22Rv1 (cell line): ENCODE results near the gene RCSD1.

Experiments
- H3K27ac ChIP-seq: fragments of 450-650 bp; 2 replicates; pipeline ENCODE4 v1.5.1; 2017
- ZFX ChIP-seq: fragments of 450-650 bp; IDR thresholded peaks from 2 replicates; pipeline ENCODE4 v1.6.1; 2017; ENCODE audit warnings: antibody characterized with exemption, borderline replicate concordance
- TF ChIP-seq, protein P1 (sequence below): fragments of 450-650 bp; IDR thresholded peaks from 2 replicates; pipeline ENCODE4 v1.5.1; 2017; ENCODE audit warnings: mild to moderate bottlenecking

RCSD1 gene

DNA sequence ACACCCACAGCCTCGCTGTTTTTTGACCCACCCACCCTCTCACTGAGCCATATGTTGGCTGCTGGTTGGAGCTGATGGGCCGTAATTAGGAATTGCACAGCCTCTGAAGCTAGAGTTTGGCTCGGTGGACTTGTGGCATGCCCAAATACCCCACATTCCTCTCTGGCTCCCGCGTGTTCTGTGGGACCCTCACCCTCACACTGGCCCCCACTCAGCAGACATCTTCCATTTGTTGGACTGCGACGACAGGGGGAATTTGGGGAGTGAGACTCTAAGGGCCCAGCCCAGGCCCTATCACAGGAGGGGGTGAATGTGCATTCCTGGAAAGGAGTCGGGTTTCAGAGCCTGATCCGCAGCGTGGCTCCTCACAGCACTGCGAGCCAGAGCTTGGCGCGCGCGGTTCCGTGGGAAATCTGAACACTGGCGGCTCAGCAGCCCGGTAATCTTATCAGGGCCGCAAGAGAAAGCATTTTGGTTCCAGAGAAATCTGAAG, 5.2 kb downstream of the RCSD1 start:
- no peak for TF ChIP-seq ZFX
- TF ChIP-seq, protein P1, sequence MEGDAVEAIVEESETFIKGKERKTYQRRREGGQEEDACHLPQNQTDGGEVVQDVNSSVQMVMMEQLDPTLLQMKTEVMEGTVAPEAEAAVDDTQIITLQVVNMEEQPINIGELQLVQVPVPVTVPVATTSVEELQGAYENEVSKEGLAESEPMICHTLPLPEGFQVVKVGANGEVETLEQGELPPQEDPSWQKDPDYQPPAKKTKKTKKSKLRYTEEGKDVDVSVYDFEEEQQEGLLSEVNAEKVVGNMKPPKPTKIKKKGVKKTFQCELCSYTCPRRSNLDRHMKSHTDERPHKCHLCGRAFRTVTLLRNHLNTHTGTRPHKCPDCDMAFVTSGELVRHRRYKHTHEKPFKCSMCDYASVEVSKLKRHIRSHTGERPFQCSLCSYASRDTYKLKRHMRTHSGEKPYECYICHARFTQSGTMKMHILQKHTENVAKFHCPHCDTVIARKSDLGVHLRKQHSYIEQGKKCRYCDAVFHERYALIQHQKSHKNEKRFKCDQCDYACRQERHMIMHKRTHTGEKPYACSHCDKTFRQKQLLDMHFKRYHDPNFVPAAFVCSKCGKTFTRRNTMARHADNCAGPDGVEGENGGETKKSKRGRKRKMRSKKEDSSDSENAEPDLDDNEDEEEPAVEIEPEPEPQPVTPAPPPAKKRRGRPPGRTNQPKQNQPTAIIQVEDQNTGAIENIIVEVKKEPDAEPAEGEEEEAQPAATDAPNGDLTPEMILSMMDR, result no peak
- no peak overlapping the region for H3K27ac ChIP-seq

GRCh38 chr1:167635941-167636340, 5.9 kb downstream of the RCSD1 start:
- TF ChIP-seq, protein P1, result no peak
- TF ChIP-seq ZFX, result no peak
- H3K27ac ChIP-seq, result no peak overlapping the region

DNA sequence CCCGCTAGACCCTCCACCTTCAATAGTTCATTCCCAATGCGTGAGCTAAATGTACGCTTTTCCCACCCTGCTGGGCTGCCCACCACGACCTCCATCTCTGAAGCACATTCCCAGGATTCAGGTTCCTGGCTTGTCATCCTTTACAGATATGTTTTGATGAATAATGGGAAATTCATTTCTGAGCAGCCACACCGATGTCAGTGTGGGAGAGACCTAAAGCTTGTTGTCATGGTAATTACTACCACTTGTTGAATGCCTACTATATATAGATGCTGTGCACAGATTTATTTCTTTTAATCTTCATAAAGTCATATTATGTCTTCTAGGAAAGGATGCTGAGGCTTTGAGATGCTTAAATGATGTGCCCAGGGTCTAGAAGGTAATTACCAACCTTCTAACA, 8.0 kb downstream of the RCSD1 start:
- TF ChIP-seq, protein P1, result no peak
- TF ChIP-seq ZFX, result no peak
- no peak overlapping the region for H3K27ac ChIP-seq

- TF ChIP-seq, protein P1, result no peak
- TF ChIP-seq ZFX, result no peak
- H3K27ac ChIP-seq, result no peak overlapping the region
These were observed 10.0 kb downstream of the RCSD1 start for GRCh38 chr1:167640051-167640450.

- no peak overlapping the region for H3K27ac ChIP-seq
- no peak for TF ChIP-seq ZFX
- TF ChIP-seq, protein P1, result no peak
These were observed 11.9 kb downstream of the RCSD1 start for GRCh38 chr1:167641786-167642500.

DNA sequence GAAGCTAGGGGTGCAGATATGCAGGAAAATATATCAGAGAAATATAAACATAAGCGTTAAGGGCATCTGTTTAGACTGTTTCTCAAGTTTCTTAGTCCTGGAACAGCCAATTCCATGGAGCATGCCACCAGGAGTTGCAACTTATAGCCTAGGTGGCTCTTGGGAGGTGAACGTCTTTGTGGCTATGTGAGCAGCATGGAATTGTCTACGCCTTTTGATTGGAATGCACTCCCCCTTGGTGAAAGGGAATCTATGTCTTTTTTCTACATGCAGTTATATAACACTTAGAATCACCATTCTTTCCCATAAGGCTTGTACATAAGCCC, 12.4 kb downstream of the RCSD1 start:
- TF ChIP-seq, protein P1, result no peak
- no peak for TF ChIP-seq ZFX
- H3K27ac ChIP-seq, result no peak overlapping the region

DNA sequence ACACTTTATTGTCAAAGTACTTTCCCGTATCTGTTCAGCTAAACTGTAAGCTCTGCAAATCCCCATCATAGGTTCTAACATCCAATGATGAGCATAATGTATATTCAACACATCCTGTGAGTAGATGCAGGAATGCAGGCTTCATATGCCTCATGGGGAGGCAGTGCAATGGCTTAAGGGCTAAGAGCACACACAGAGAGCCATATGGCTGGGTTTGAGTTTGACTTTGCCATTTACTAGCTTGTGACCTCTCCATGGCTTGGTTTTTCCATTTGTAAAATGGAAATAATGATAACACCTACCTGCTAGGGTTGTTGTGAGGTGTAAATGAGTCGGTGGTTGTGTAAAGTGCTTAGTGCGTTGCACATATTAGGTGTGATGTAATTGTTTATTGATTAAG, 13.4 kb downstream of the RCSD1 start:
- H3K27ac ChIP-seq, result no peak overlapping the region
- TF ChIP-seq, protein P1, result no peak
- TF ChIP-seq ZFX, result no peak
